HG02981 (cell line): ENCODE measurements around the gene TEKTIP1.
A peak's percentile ranks its signal among the peaks of the same experiment; 100 is the strongest.

ENCODE experiments used
- ATAC-seq: cut with Tn5 transposase; IDR thresholded peaks from one replicate; pipeline ENCODE4 v1.9.1; 2021; ENCODE audit warnings: mild to moderate bottlenecking, moderate library complexity; ENCODE audit not compliant: unreplicated experiment

Gene TEKTIP1

GRCh38 chr19:3538965-3539755 is at the start of gene TEKTIP1:
Gene TEKTIP1, plus strand, starts transcription at chr19:3539174. Its CDS starts 4 bp downstream, at chr19:3539178.
- ATAC-seq: no peak

- ATAC-seq: no peak
Observed at GRCh38 chr19:3491396-3492119, 47.4 kb upstream of the TEKTIP1 start.

GRCh38 chr19:3492131-3492839 is 46.7 kb upstream of the TEKTIP1 start:
- ATAC-seq: no peak

DNA sequence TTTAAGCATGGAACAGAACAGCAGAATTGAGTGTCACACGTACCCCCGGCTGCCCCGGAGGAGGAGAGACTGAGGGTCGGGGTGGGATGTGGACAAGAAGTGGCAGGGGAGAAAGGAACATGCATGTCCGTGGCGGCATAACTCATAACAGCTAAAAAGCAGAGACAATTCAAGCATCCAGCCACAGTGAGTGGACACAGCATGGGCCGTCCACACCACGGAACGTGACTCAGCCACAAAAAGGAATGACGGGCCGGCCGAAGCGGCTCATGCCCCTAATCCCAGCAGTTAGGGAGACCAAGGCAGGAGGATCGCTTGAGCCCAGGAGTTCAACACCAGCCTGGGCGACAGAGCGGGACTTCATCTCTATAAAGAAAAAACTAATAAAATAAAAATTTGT is 46.1 kb upstream of the TEKTIP1 start:
- ATAC-seq: no peak

DNA sequence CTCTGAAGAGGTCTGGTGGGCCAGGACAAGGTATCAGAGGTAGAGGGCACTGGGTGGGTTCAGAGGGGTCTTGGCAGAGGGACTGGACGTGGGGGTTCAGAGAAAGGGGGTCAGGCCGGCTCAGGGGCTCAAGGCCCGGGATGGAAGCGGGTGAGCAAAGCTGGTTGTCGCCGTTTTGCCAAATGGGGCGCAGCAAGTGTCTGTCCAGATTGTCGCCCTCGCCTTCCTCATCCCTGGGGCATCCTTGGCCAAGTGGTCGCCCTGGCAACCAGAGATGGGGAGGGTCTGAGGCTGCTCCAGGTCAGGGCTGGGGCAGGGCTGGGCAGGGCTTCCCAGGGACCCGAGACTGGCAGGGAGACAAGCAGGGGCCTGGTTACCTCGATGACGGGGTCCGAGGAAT is 45.3 kb upstream of the TEKTIP1 start:
- ATAC-seq: no peak

DNA sequence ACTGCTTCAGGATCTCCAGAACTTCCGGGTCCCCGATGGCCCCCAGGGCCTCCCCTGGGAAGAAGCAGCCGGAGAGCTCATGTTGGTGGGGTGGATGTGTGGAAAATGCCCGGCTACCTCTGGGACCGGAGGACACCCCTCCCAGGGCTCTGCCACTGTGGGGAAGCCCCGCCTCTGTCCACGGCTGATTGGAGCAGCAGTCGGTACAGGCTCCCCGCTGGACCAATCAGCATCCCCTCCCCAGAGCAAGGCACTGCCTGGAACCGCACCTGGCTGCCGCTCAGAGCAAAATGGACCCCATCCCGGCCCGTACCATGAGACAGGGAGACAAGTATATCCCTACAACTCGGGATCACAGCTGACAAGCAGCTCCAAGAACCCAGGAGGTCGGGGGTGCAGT is 44.9 kb upstream of the TEKTIP1 start:
- no peak for ATAC-seq

GRCh38 chr19:3494559-3494958 is 44.4 kb upstream of the TEKTIP1 start:
- no peak for ATAC-seq

DNA sequence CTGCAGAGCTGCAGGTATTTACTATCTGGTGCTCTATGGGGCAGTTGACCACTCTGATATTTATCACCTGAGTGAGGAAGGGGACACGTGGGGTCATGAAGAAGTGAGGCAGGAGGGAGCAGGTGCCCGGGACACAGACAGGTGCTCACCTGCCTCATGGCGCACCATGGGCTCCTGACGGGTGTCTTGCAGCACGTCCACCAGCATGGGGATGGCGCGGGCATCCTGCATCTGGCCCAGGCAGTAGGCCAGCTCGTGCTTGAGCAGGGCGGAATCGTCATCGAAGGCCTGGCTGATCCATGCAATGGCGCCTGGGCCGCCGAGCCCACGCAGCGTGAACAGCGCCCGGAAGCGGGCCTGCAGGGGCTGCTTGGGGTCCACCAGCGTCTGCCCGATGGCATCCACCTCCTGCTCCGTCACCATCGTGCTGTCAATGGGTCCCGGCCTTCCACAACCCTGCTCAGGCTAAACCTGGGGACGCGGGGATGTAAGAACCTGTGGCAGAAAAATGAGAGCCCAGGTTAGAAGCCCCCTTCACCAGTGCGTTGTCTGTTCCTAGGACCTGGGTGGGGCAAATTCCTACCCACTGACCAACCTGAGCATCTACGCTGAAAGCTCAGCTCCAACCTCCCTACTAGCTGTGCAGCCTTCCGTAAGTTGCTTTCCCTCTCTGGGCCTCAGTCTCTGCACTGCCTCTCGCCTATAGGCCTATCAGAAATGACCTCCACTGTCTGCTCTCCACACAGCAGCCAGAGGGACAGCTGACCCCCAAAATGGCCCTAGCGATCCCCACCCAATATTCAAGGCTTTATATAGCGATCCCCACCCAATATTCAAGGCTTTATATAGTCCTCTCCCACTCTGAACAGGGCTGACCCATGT is 42.3 kb upstream of the TEKTIP1 start:
- ATAC-seq: no peak

GRCh38 chr19:3497757-3498520 is 41.0 kb upstream of the TEKTIP1 start:
- no peak for ATAC-seq

GRCh38 chr19:3499738-3500428 is 39.1 kb upstream of the TEKTIP1 start:
- ATAC-seq: no peak

DNA sequence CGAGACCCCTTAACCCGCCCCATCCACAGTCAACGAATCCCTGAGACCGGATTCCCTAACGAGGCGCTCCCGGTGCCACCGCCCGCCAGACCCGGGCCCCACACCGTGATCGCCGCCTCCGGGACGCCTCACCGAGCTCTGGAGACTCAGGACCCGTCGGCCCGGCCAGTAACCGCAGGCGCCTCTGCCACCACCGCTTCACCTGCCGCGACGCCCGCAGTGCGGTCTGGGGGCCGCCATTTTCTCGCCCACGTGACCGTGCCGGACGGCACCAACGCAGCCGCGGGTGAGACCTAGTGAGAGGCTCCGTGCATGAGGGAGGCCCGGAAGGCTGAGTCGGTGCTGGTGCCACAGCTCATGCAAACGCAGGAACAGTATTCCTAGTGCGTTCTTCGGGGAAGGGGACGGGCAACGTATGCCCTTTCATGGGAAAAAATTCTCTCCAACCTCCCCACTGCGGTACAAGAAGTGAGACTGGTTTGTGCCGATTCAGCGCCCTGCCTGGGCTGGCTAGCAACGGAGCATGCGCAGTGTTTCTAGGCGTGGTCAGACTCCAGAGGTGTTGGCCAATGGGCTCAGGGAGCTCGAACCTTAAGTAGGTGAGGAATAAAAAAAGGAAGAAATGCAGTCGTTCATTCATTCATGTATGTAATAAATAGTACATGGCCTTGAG is 38.4 kb upstream of the TEKTIP1 start, which contains the start of gene DOHH:
DOHH (minus strand) TSS at position 246 of the 673 bp plus-strand sequence. CDS start 3,860 bp downstream, outside the sequence.
- peak; percentile 75 for ATAC-seq

DNA sequence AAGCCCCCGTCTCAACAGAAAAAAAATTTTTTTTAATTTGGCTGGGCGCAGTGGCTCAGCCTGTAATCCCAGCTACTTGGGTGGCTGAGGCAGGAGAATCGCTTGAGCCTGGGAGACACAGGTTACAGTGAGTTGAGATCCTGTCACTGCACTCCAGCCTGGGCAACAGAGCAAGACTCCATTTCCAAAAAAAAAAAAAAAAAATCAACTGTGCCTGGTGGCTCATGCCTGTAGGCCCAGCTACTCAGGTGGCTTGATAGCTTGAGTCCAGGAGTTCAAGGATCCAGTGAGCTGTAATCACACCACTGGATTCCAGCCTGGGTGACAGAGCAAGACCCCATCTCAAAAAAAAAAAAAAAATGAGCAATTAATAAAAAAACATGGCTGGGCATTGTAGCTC is 37.2 kb upstream of the TEKTIP1 start:
- ATAC-seq: no peak

GRCh38 chr19:3503036-3503572 is 35.9 kb upstream of the TEKTIP1 start:
- ATAC-seq: no peak

DNA sequence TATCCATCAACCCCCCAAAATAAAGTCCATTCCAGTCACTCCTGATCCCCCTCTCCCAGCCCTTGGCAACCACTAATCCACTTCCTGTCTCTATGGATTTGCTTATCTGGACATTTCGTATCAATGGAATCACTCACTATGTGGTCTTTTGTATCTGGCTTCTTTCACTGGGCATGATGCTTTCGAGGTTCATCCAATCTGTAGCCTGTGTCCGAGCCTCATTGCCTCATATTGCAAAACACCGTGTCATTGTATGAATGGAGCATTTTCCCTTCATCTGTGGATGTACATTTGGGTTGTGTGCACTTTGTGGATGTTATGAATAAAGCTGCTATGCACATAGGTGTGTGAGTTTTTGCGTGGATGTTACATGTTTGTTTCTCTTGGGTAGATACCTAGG is 34.2 kb upstream of the TEKTIP1 start:
- no peak for ATAC-seq

- peak; percentile 86 for ATAC-seq
Observed at GRCh38 chr19:3505598-3506383, 33.2 kb upstream of the TEKTIP1 start, which contains the start of gene FZR1. Gene FZR1, plus strand, starts transcription at chr19:3506311. Its CDS starts 16,679 bp downstream, at chr19:3522990.

DNA sequence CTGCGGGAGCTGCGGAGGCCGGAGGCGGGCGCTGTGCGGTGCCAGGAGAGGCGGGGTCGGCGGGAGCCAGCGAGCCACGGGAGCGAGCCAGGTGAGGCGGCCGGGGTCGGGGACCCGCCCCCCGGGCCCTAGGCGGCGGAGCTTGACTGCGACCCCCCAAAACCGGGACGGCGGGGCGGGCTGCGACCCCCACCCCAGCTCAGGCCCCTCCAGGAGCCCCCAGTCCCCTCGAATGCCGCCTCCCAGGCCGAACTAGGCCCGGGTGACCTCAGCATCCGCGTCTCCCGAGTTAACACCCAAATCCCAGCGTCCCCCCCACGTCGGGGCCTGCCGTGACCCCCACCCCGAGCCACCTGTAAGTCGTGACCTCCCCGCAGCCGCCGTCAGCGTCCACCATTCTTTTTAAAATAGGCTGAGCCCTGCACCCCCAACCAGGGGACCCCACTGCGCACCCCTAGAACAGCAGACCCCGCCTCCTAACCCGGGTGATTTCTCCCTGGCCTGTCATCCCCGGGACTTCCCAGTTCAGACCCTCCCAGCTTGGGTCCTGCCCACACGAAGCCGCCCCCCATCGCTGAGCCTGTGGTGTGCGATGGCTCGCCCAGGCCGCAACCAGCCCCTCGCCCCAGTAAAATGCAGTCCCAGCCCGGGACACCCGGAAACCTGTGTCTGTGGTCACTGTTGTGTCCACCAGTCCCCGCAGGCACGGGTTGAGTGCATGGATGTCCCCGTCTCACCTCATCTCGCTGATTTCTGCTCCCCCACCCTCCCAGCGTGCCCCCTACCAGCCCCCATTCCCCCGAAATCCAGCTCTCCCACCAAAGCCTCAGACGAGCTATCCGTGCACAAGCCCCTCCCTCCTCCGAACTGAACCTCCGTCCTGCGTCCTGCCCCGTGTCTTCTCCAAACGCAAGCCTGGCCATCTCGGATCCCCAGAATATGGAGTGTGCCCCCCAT is 32.3 kb upstream of the TEKTIP1 start:
- ATAC-seq: no peak
